HG03039 (cell line): ENCODE results near the gene GRIA4.
"Not testable (repeated sequence)": the region's sequence is repeated elsewhere in the genome, so short reads cannot be mapped to it uniquely, and the experiment has no call there.

Experiments
- ATAC-seq: cut with Tn5 transposase; IDR thresholded peaks from one replicate; pipeline ENCODE4 v1.9.1; 2021; ENCODE audit warnings: mild to moderate bottlenecking, moderate library complexity; ENCODE audit not compliant: unreplicated experiment

Gene GRIA4

DNA sequence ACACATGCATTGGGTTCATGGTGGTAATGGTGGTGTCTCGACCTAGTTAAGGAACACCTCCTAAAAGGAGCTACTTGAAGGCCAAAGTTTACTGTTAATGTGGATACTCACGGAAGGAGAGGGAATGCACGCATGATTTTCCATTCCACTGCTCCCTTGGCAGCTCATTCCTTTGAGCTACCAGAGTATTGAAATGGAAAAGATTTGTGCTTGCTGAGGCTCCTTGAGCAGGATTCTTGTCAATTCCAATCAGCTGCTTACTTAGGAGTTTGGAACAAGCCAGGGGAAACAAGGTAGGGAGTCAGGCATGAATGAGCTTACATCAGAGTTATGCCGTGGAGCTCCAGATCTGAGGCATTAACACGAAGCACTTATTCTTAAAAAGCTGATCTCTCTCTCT is 108.8 kb downstream of the GRIA4 start:
- no peak for ATAC-seq

DNA sequence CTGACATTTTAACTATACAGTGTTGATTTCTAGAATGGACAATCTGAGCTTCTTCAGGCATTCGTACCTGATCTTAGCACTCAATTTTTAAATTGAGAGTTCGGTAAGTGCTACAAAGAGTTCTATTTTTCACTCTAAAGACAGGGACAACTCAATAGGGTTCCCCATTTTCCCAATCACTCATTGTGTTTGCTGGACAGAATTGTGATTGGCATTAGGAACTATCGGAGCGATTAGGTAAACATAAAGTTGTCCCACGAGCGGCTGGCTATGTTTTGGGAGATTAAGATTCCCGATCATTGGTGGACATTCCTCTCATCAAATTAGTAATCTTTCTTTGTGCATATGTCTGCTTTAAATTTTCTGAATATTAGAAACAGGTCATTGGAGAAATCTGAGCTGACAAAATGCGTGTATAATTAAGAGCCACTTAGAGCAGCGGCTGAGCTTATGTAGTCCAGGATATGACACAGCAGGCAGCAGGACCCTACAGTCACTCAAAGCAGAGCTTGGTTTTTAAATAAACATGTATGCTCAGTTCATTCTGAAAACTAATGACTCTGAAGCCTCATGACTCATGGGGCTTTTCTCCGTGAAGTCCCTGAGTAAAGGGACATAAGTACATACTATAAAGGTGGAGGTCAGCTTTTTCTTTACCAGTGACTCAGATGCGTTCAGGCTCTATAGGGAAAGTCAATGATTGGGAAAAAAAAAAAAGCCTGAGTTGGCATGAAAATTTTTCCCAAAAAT is 109.4 kb downstream of the GRIA4 start:
- peak; percentile 97 for ATAC-seq

DNA sequence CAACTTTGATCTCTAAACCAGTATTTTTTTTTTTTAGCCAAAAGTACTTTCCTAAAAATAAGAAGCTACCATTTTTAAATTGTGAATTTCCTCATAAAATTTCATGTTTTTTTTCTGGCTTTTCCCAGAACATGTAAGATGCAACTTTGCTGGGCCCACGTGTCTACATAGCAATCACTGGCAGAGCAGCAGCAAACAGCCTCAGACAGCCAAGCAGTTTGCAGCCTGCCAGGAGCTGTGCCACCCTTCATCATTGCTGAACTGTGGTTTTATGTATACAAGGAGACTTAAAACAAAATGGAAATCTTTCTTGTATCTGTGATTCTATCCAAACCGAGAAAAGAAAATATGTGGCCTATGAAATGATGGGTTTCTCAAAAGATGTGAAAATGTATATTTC is 110.2 kb downstream of the GRIA4 start:
- ATAC-seq = no peak

DNA sequence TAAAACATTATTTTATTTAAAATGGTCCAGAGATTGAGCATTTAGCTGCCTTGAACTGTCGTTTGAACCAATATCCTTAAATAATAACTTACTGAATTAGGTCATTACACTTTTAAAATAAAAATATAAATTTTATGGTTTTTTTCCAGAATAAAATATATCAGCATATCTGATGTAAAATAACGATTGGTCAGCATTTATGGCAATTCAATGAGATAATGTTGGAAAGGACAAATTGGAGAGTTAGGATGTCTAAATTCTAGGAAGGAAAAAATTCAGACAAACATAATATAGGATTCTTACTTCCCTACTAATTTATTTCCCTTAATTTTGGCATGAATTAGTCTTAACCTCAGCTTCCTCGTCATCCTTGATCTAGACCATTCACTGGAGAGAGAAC is 113.4 kb downstream of the GRIA4 start:
- ATAC-seq = no peak

DNA sequence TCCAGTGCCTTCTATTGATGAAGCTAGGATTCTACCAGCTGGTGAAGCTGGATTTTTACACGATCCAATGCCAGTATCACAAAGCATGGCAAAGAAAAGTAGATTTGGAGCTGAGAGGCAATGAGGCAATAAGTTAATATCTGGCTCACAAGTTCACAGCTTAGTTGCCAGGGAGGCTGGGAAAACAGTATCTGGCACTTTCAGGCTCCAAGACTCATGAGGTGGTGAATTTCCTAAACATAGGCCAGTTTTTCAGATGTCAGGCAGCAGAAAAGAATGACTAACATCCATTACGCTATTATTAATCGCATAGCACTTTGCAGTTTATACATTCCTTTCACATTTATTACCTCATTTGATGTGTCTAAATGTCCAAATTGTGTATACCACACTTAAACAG is 122.7 kb downstream of the GRIA4 start:
- ATAC-seq = no peak

DNA sequence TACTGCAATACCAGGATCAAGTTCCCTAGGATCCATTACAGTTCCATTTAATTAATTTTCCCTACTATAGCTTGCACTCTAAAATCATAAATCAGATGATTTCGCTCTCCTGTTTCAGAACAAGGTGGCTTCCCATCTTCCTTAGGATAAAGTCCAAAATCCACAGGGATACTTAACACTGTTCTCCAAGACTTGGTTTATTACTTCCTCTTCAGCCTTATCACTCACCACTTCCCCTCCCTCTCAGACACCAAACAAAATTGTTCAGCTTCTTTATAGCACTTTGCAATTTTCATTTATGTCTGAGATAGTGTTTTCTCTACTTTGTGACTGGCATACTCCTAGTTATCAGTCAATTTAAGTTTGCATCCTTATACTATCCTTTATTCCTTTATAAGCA is 124.6 kb downstream of the GRIA4 start:
- ATAC-seq = no peak

DNA sequence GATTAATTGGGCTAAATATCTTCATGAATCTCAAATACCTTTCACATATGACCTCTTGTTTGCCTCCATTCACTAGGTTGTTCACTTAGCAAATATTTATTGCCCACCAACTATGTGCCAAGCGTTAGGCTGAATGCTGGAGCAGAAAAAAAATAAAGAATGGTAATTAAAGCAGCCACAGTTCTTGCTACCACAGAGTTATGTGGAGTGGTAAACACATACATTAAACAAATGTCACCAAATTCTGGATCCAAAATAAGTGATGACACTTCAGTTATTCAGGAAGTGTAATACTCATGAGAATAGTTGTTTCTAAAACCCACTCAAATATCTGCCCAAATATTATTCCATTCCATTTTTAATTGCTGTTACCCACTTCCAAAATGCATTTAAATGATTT is 128.4 kb downstream of the GRIA4 start:
- no peak for ATAC-seq

DNA sequence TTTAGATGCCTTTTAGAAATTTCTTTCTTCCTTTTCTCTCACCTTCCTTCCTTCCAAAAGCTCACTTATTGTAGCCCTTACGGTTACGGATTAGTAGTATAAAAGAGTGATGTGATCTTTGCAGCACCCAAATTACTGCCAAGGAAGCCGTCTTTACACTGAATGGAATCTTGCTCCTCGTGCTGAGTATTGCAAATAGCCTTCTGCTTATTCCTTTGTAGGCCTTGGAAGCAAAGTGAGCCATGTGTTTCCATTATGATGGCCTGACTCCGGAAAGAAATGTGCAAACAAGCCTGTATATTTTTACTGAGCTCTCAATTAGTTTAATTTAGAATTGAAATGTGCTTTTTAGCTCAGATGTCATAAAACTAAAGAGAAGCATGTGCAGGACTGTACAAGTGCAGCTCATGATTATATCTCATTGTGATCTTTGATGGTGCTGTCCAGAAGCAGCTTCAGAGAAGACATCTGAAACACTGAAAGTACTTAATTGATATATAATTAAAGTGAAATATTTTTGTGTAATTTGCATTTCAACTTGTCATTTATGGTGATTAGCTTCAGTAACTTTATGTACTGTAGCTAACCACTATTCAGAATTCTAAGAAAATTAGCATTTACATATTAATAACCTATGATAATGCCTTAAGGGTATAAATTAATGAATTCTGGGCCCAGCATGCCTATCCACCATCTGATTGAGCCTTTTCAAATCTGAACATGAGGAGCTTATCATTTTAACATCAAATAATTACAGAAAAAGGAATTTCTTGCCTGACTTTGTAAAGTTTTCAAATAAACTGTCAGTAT is 129.3 kb downstream of the GRIA4 start:
- ATAC-seq = no peak

GRCh38 chr11:105740164-105740903 is 130.5 kb downstream of the GRIA4 start:
- peak; percentile 86 for ATAC-seq

DNA sequence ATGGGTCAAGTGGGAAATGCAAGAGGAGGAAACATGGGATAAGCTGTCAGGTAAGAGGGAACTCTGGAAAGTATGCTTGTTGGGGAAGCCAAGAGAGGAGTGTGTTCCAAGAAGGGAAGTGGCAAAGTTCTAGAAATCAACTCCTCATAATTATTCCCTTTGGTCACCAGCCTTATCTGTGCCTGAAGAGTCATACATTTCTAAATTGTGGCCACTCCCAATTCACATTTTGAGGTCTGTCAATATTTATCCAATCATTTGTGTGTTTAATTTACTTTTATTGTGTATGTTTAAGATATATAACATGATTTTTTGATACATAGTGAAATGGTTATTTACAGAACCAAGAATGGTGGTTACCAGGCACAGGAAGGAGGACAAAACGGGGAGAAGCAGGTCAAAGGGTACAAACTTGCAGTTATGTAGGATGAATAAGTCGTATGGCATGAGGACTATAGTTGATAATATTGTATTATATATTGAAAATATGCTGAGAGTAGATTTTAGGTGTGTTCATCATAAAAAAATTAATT is 131.7 kb downstream of the GRIA4 start:
- no peak for ATAC-seq

GRCh38 chr11:105754260-105754659 is 144.4 kb downstream of the GRIA4 start:
- ATAC-seq = no peak

DNA sequence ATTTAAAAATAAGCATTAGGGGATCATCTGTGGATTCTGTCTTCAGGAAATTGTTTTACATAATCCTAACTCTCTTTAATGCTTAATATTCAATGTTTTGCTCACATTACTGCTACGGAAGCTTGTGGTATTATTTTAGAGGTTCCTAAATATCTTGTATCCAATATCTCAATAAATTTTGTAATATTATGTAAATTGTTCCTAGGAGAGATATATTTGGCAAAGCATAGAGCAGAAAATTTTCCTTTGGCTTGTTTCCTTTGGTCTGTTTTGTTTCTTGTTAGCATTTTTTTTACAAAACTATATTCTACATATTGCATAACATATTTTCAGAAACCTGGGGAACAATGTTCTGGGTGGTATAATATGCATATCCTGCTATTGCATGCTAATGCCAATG is 144.8 kb downstream of the GRIA4 start:
- no peak for ATAC-seq

DNA sequence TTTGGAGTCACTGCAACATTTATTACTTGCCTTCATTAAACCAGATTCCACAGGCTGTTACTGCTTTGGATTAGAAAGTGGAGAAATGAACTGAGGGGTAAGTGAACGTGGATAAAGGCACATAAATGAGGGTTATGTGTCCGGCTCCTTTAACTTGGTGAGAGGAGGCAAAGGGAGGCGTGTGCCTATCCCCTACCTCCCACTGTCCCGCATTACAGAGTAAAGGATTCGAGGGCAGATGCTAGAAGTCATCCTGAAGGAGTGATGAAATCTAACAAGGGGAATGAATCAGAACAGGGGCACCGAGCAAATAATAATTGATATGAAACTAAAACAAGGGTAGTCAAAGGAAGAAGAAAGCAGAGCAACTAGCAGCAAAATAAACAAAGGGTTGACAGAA is 147.2 kb downstream of the GRIA4 start:
- ATAC-seq = no peak

GRCh38 chr11:105763594-105763993 is 153.7 kb downstream of the GRIA4 start:
- ATAC-seq = no peak

GRCh38 chr11:105767931-105768330 is 158.1 kb downstream of the GRIA4 start:
- ATAC-seq = no peak

GRCh38 chr11:105769627-105770026 is 159.8 kb downstream of the GRIA4 start:
- no peak for ATAC-seq

- not testable (repeated sequence) for ATAC-seq
Observed at GRCh38 chr11:105773452-105773851, 163.6 kb downstream of the GRIA4 start.

DNA sequence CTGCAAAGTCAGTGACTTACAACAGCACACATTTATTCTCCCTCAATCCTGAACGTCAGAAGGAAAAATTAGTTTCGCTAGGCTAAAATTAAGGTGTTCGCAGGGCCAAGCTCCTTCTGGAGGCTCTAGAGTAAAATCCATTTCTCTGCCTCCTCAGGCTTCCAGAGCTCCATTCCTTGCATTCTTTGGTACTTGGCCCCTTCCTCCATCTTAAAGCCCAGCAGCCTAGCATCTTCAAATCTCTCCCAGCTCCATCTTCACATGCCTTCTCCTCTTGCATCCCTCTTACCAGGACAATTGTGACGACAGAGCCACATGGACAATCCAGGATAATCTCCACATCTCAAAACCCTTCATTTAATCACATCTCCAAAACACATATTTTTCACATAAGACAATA is 165.0 kb downstream of the GRIA4 start:
- ATAC-seq = no peak

DNA sequence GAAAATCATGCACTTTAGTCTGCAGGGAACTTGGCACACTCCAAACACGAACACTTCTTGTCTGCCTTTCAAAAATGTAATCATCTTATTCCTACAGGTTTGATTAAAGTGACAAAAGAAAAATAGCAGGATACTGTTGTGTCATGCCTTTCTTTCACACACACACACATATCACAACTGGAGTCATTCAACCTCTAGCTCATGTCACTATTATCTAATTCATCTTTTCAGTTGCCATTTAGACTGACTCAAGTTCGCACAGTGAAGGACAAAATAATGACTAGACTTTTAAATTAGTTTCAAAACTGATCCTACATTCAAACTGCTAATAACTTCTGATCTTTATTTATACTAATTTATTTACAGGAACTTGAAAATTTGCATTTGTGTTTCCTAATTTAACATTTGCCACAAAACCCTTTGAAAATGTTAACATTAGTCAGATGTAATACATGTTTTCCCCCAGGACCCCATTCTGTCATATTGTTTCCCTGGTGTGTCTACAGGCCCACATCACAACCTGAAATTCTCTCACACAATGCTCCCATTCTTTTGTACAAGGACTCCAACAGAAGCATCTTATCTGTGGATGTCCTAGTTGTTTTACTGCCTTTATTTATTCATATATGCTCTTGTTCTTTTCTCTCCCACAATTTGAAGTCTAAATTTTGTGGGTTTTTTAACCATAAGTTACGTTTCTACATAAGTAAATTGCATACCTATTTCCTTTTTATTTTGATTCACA is 171.1 kb downstream of the GRIA4 start:
- no peak for ATAC-seq

DNA sequence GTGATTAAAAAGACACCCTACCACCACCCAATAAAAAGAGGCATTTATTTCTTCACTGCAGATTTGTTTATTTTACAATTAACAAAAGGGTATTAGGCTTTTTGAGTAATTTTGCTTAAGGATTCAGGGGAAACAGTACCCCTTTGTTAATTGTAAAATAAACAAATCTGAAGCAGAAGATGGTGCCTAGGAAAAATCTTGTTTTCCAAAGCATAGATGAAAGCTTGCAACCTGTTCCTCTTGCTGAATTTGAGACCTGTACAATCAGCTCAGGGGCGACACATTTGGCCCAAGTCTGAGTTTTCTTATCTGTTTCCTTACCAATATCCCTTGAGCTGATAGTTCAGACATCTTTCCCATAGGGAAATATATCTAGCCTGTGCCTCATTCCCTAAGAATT is 171.9 kb downstream of the GRIA4 start:
- ATAC-seq = no peak

DNA sequence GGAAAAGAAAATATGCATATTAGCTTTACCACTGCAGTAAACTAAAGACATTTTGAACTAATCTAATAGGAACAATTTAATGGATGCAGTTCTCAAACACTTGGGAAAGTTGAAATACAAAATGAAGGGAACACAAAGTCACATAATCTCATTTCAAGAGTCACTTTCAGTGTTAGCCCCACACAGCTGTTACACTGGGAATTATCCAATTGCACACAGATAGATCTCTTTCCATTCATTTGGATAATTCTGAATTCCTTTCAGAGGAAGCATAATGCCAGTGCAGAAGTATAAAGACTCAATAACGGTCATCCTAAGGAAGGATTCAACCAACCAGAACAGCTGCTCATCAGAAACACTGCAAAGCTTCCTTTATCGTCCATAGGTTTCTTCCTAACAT is 173.3 kb downstream of the GRIA4 start:
- ATAC-seq = no peak
